Brain microvascular endothelial cell (primary cell): ENCODE results near the gene TIAM2.

Experiments used
- DNase-seq: peaks from one replicate; pipeline ENCODE4 v3.0.0-alpha.2; 2020
- H3K27ac ChIP-seq: fragments of 250-450 bp; sonication (Bioruptor Pico); 2 replicates; pipeline ENCODE4 v1.5.1; 2020; ENCODE audit warnings: mild to moderate bottlenecking, moderate library complexity
- H3K27me3 ChIP-seq: fragments of 250-450 bp; sonication (Bioruptor Pico); replicated peaks from 2 replicates; pipeline ENCODE4 v1.5.1; 2020; ENCODE audit warnings: mild to moderate bottlenecking
- H3K36me3 ChIP-seq: fragments of 250-450 bp; sonication (Bioruptor Pico); replicated peaks from 2 replicates; pipeline ENCODE4 v1.5.1; 2020; ENCODE audit warnings: mild to moderate bottlenecking
- H3K4me3 ChIP-seq: 2 replicates; pipeline ENCODE4 v1.5.1; 2011; ENCODE audit warnings: low read depth, mild to moderate bottlenecking, control low read depth, low read length, moderate library complexity
- CTCF ChIP-seq: IDR thresholded peaks from 2 replicates; pipeline ENCODE4 v1.5.1; 2011; ENCODE audit warnings: low read depth, mild to moderate bottlenecking, moderate library complexity, low read length, control low read depth, inconsistent platforms; ENCODE audit errors: missing control alignments
- in situ Hi-C: cut with HindIII; loops from 2 replicates; pipeline ENCODE4 v1.10.0; 2017; ENCODE audit warnings: low sequenced_read_pairs, low pct_ligation_motif_present

The TIAM2 gene

GRCh38 chr6:155141512-155141911 is 146.4 kb downstream of the TIAM2 start:
- no peak for DNase-seq
- H3K27me3 ChIP-seq: no peaks in the 10 kb centered on the region
- no peak overlapping the region for H3K4me3 ChIP-seq
- H3K27ac ChIP-seq: no peak overlapping the region
- no peak for TF ChIP-seq CTCF
- no peaks in the 10 kb centered on the region for H3K36me3 ChIP-seq
- in situ Hi-C loops: no loop called here

- Histone ChIP-seq H3K27me3 (no peaks in the 10 kb centered on the region), H3K4me3 (no peak overlapping the region), H3K36me3 (no peaks in the 10 kb centered on the region), H3K27ac (no peak overlapping the region)
- in situ Hi-C loops: no loop called here
- no peak for TF ChIP-seq CTCF
- DNase-seq: no peak
Observed at GRCh38 chr6:155142168-155143028, 147.3 kb downstream of the TIAM2 start.

GRCh38 chr6:155143029-155143577 is 148.0 kb downstream of the TIAM2 start:
- TF ChIP-seq CTCF: no peak
- no peaks in the 10 kb centered on the region for H3K36me3 ChIP-seq
- in situ Hi-C loops: no loop called here
- H3K27me3 ChIP-seq: no peaks in the 10 kb centered on the region
- no peak for DNase-seq
- peak overlapping the region; percentile 50 for H3K27ac ChIP-seq
- H3K4me3 ChIP-seq: no peak overlapping the region

GRCh38 chr6:155143578-155144106 is 148.5 kb downstream of the TIAM2 start:
- Histone ChIP-seq H3K27me3 (no peaks in the 10 kb centered on the region), H3K36me3 (no peaks in the 10 kb centered on the region), H3K27ac (peak overlapping the region; percentile 50), H3K4me3 (no peak overlapping the region)
- TF ChIP-seq CTCF: no peak
- in situ Hi-C loops: no loop called here
- no peak for DNase-seq

- in situ Hi-C loops: no loop called here
- H3K4me3 ChIP-seq: no peak overlapping the region
- TF ChIP-seq CTCF: no peak
- H3K27ac ChIP-seq: no peak overlapping the region
- H3K36me3 ChIP-seq: no peaks in the 10 kb centered on the region
- DNase-seq: no peak
- H3K27me3 ChIP-seq: no peaks in the 10 kb centered on the region
Observed at GRCh38 chr6:155146205-155146604, 151.1 kb downstream of the TIAM2 start.
